Measurements from ENCODE around the gene LIN52.

DNA sequence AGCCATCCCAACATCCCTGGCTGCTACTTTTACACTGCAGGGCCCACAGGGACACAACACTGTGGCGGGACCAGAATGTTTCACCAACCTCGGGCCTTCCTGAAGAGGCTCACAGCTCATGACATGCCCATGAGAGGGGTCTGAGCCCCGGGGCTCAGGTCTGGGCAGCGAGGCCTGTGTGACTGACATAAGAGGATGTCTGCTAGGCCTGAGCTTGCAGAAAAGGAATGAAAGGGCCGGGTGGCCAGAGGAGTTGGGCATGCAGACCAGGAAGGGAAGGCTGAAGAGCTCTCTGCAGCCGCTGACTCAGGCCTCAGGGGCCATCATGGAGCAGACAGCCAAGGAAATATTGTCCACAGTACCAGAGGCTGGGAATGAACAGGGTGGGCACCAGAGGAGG is 136.2 kb downstream of the LIN52 start:
- TF ChIP-seq, protein P1, sequence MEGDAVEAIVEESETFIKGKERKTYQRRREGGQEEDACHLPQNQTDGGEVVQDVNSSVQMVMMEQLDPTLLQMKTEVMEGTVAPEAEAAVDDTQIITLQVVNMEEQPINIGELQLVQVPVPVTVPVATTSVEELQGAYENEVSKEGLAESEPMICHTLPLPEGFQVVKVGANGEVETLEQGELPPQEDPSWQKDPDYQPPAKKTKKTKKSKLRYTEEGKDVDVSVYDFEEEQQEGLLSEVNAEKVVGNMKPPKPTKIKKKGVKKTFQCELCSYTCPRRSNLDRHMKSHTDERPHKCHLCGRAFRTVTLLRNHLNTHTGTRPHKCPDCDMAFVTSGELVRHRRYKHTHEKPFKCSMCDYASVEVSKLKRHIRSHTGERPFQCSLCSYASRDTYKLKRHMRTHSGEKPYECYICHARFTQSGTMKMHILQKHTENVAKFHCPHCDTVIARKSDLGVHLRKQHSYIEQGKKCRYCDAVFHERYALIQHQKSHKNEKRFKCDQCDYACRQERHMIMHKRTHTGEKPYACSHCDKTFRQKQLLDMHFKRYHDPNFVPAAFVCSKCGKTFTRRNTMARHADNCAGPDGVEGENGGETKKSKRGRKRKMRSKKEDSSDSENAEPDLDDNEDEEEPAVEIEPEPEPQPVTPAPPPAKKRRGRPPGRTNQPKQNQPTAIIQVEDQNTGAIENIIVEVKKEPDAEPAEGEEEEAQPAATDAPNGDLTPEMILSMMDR (IDR thresholded peaks at IDR 0.05; ENCODE audit: poor library complexity, severe bottlenecking): no peak
- TF ChIP-seq POLR2AphosphoS5 (IDR thresholded peaks at IDR 0.05) (no peak), EZH2 (IDR thresholded peaks at IDR 0.05; ENCODE audit: borderline replicate concordance, insufficient read depth, low read length, poor library complexity, severe bottlenecking) (no peak), EP300 (conservative IDR thresholded peaks at IDR 0.05; ENCODE audit: poor library complexity, severe bottlenecking) (no peak), TAF1 (IDR thresholded peaks at IDR 0.05; ENCODE audit: low read depth) (no peak), RAD21 (conservative IDR thresholded peaks at IDR 0.05) (no peak), MXI1 (conservative IDR thresholded peaks at IDR 0.05; ENCODE audit: poor library complexity, severe bottlenecking) (no peak), SMC3 (conservative IDR thresholded peaks at IDR 0.05; ENCODE audit: poor library complexity) (no peak)
- TF ChIP-seq, protein P2, sequence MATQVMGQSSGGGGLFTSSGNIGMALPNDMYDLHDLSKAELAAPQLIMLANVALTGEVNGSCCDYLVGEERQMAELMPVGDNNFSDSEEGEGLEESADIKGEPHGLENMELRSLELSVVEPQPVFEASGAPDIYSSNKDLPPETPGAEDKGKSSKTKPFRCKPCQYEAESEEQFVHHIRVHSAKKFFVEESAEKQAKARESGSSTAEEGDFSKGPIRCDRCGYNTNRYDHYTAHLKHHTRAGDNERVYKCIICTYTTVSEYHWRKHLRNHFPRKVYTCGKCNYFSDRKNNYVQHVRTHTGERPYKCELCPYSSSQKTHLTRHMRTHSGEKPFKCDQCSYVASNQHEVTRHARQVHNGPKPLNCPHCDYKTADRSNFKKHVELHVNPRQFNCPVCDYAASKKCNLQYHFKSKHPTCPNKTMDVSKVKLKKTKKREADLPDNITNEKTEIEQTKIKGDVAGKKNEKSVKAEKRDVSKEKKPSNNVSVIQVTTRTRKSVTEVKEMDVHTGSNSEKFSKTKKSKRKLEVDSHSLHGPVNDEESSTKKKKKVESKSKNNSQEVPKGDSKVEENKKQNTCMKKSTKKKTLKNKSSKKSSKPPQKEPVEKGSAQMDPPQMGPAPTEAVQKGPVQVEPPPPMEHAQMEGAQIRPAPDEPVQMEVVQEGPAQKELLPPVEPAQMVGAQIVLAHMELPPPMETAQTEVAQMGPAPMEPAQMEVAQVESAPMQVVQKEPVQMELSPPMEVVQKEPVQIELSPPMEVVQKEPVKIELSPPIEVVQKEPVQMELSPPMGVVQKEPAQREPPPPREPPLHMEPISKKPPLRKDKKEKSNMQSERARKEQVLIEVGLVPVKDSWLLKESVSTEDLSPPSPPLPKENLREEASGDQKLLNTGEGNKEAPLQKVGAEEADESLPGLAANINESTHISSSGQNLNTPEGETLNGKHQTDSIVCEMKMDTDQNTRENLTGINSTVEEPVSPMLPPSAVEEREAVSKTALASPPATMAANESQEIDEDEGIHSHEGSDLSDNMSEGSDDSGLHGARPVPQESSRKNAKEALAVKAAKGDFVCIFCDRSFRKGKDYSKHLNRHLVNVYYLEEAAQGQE (IDR thresholded peaks at IDR 0.05; ENCODE audit: borderline replicate concordance): no peak
